Heart left ventricle (tissue), 13 donors: ENCODE results near the gene HSPB3.
"Not testable (repeated sequence)": the region's sequence is repeated elsewhere in the genome, so short reads cannot be mapped to it uniquely, and the experiment has no call there.

Source experiments
- CTCF ChIP-seq, 12 donors: fragments of 200-600 bp; sonication (generic) in 4 of 12; IDR thresholded peaks; one replicate each; pipeline versions ENCODE4 v1.5.0 to v1.8.0; 2018 to 2022; ENCODE audit warnings: antibody characterized with exemption in 12 of 12, mild to moderate bottlenecking in 5 of 12
- POLR2A ChIP-seq, 2 donors: fragments of 450-650 bp; IDR thresholded peaks; one replicate each; pipeline ENCODE4 v1.6.1; 2017; ENCODE audit warnings: antibody characterized with exemption in 2 of 2, mild to moderate bottlenecking in 2 of 2, moderate library complexity in 2 of 2
- donor health status: ischemic (EF 13 %, LVEDD 7.1; RV severe dilation, severe dysfunction).
- donor health status: DM: no; HTN: yes; CAD: no.
- donor health status: DM: no; HTN: no; CAD: no.
- donor health status: ischemic (EF 25% LVEDD 6.9; RV normal size, moderate dysfunction).
- donor health status: ischemic (EF 25% LVEDD 5.7; RV mildly dilated, moderate dysfunction).
- donor health status: ischemic (EF 35%, LVEDD 5.7; RV mildly dilated, moderate dysfunction).
- donor health status: nonischemic (EF 11% LVEDD 7.7; RV severe dilation, severe dysfunction).
- donor health status: DM: yes; HTN: yes; CAD: no.
- donor health status: PGD.
- donor health status: ischemic (EF 29% LVEDD 5.4; RV normal size, mild dysfunction).
- donor health status: nonischemic (EF 23%, LVEDD 6.1; RV moderate dilation, normal function).

- TF ChIP-seq CTCF (IDR thresholded peaks at IDR 0.05): peak; percentile 80 to 93 (median 83)
- TF ChIP-seq POLR2A (IDR thresholded peaks at IDR 0.05): not testable (repeated sequence)
Measured at GRCh38 chr5:54419573-54420423, 35.7 kb upstream of the HSPB3 start.
